ENCODE results near the gene UBE3B.

UBE3B gene

DNA sequence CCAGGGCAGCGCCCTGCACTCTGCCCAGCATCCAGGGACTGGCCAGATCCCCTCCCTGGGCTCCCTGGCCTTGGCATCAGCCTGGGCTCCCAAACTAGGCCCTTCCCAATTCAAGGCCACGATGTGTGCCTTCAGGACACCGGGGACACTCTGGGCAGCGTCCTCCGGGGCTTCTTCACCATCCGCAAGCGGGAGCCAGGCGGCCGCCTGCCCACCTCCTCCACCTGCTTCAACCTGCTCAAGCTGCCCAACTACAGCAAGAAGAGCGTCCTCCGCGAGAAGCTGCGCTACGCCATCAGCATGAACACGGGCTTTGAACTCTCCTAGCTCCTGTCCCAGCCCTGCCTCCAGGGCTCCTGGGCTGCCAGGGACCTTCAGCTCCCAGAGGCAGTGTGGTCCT is 57.0 kb downstream of the UBE3B start:
- DNase-seq (ENCODE audit: low read depth): no peak
- no peak overlapping the region for H3K4me3 ChIP-seq (replicated peaks; ENCODE audit: low read depth, low read length)
- TF ChIP-seq CTCF (IDR thresholded peaks at IDR 0.05; ENCODE audit: low read length, missing control alignments): no peak

DNA sequence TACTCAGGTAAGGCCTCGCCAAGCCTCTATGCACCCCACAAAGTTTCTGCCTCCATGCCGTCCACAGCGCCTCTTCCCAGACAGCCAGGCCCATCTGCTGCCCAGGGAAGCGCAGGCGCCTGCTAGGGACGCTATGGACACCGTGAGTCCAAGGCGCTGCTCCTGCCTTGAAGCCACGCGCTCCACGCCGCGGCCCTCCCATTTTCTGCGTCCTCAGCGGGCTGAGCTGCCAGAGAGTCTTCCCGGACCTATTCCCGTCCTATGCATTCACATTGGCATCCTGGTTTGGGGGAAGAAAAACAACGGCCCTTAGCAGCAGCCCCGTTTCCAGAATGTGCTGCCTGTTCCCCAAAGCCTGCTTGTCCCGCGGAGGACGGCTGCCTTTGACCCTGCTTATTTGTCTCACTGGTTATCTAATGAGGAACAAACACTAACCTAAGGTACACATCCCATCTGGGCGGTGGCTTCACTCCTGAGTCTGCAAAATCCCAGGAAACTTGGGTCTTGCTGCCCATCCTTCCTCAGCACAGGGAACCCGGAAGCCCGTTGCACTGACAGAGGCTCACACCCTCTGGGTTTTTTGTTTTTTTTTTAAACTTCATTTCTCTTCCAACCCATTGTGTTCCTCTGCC is 57.9 kb downstream of the UBE3B start:
- DNase-seq (ENCODE audit: low read depth): no peak
- no peak overlapping the region for H3K4me3 ChIP-seq (replicated peaks; ENCODE audit: low read depth, low read length)
- TF ChIP-seq CTCF (IDR thresholded peaks at IDR 0.05; ENCODE audit: low read length, missing control alignments): no peak

DNA sequence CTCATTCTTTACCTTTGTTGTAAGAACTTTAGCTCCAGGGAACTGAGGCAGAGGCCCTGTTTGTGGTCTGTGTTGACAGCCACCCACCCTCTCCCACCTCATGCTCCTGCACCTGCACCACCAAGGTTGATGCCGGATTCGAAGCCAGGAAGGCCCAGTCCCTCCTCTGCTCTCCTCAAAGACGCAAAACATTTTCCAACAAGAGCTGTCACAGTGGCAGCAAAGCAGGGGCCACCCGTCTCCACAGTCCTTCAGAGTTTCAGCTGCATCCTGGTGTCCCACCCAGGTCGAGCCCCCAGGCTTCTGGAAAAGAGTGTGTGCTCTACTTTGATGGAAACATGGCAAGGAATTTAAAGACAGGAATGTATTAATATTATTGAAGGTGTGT is 58.4 kb downstream of the UBE3B start:
- DNase-seq (ENCODE audit: low read depth): no peak
- no peak for TF ChIP-seq CTCF (IDR thresholded peaks at IDR 0.05; ENCODE audit: low read length, missing control alignments)
- no peak overlapping the region for H3K4me3 ChIP-seq (replicated peaks; ENCODE audit: low read depth, low read length)

DNA sequence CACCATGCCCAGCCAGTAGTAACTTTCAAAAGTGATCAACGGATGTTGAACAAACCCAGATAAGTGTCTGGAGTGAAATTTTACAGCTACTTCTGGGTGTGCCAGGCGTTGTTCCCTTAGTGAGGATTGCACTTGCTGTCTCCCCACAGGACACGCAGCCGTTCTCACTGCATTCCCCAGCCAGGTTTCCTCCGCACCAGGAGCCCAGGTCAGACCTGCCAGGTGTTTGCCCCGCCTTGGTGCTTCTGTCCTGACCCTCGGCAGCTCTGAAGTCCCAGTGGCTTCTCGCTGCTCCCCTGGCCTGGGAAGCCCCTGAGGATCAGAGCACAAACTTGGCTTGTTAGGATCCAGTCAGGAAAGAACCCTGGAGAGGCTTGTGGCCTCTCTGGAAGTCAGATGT is 59.7 kb downstream of the UBE3B start:
- no peak for DNase-seq (ENCODE audit: low read depth)
- no peak overlapping the region for H3K4me3 ChIP-seq (replicated peaks; ENCODE audit: low read depth, low read length)
- no peak for TF ChIP-seq CTCF (IDR thresholded peaks at IDR 0.05; ENCODE audit: low read length, missing control alignments)

DNA sequence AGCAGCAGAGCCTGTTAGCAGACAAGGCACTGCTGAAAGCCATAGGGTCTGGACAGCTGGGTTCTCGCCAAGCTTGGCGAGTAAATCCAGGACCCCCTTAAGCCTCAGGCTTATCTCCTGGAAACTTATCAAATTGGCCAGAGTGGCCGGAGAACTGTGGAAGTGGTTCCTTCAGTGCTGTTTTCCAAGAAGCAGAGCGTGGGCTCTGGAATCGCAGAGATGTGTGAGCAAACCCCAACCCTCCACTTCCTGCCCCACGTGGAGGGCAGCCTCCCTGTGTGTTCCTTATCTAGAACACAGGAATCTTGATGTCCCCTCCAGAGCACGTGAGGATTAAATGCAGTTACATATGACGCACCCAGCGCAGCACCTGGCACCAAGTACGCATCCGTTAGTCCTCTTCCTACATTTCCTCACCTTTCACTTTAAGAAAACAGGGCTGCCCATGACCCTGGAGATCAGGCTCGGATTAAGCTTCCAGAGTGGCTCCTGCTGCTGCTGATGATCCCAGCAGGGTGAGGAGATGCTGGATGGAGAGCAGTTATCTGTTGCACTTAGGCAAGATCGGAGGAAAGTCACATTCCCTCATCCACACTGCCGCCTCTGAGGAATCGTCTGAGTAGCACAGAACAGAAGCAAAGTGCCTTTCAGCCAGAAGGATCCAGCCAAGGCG is 60.9 kb downstream of the UBE3B start:
- peak; percentile 42 for DNase-seq (ENCODE audit: low read depth)
- no peak for TF ChIP-seq CTCF (IDR thresholded peaks at IDR 0.05; ENCODE audit: low read length, missing control alignments)
- no peak overlapping the region for H3K4me3 ChIP-seq (replicated peaks; ENCODE audit: low read depth, low read length)

DNA sequence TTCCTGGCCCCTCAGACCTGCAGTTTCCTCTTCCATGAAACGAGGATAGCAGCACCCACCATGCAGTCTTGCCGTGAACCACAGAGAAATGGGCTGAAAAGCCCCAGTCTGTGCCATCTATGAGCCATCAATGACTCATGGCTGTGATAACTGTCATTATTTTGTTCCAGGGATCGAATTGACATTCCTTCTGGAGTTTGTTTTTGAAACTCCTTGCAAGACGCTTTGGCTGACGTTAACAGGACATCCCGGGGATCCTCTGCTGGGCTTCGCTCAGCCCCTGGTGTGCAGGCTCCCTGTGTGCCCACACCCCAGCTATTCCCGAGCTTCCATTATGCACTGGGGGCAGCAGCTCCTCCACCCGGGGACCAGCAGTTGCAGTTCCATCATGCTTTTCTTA is 62.1 kb downstream of the UBE3B start:
- TF ChIP-seq CTCF (IDR thresholded peaks at IDR 0.05; ENCODE audit: low read length, missing control alignments): no peak
- no peak for DNase-seq (ENCODE audit: low read depth)
- H3K4me3 ChIP-seq (replicated peaks; ENCODE audit: low read depth, low read length): no peak overlapping the region
